ENCODE measurements around the gene TREM2. TPM values are rescaled to one million over a fixed set of nuclear protein-coding genes. Genes with fewer than 3 reads are reported as not detected.
"Not testable (repeated sequence)": the region's sequence is repeated elsewhere in the genome, so short reads cannot be mapped to it uniquely, and the experiment has no call there.

The TREM2 gene
- 0.59 TPM for total RNA-seq

DNA sequence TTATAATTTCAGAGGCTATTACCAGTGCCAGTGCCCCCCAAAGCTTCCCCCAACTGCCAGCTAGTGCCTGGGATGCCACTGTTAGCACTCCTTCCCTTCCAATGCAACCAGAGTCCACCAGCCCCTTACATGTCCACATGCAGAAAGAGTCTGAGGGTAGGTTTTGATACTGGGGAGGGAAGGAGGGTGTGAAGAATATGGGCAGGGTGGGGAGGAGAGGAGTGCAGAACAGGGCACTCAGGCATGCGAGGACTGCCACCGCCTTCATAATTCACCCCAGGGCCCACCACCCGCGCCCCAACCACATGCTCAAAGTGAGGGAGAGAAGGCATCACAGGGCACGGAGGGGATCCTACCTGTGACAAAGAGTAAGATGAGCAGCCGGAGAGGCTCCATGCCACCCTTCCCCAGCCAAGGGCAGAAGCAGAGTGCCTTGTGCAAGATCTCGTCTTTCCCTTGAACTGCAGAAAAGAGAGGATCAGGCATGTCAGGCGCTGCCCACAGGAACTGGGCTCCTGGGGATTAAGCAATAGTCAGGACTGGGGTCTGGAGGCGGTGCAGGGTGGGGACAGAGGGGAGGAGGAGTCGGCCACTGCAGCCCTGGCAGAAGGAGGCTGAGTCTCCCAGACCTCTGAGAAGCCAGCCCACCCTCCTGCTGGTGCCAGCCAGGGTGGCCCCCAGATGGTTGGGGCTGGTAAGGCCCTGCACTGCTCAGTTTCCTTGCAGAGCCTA lies at the start of gene TREM2:
Gene TREM2, minus strand, starts transcription at position 430 of the 732 bp plus-strand sequence. Its CDS starts 34 bp downstream, at position 396.
- no peak for DNase-seq

DNA sequence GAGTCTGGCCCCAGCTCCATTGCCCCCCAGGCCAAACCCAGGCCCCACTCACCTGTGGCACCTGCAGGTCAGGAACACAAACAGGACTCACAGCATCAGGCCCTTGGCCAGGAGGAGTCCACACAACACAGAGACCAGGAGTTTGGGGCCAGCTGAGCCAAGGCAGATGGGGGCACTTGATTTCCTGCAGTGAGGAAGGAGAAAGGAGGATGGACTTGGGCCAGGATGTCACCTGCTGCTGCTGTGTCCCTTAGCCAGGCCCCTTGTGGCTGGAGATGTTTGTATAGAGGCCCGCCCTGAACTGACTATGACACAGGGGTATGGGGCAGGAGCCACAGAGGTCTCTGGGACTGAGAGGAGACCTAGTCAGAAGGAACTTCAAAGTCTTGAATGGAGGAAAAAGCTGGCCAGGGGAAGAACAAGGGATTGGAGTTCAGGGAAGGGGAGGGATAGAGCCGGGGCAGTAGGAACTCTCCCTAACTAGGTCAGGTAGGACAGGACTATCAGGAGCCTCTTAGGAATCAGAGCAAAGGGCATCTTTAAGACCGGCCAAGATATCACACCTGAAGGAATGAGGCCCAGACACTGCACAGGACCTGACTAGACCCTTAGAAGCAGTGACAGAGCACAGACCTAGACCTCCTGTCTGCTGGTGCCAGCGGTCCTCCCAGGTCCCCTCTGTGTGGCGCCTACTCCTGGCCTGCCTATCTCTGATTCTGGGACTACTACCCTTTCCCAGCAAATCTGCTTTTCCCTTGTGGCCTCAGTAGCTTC lies 46.8 kb upstream of the TREM2 start:
- no peak for DNase-seq

- no peak for DNase-seq
These were observed 45.7 kb upstream of the TREM2 start for GRCh38 chr6:41208439-41209106.

GRCh38 chr6:41204156-41204555 lies 41.2 kb upstream of the TREM2 start:
- DNase-seq, result no peak

- no peak for DNase-seq
These were observed 38.9 kb upstream of the TREM2 start for GRCh38 chr6:41201764-41202173.

DNA sequence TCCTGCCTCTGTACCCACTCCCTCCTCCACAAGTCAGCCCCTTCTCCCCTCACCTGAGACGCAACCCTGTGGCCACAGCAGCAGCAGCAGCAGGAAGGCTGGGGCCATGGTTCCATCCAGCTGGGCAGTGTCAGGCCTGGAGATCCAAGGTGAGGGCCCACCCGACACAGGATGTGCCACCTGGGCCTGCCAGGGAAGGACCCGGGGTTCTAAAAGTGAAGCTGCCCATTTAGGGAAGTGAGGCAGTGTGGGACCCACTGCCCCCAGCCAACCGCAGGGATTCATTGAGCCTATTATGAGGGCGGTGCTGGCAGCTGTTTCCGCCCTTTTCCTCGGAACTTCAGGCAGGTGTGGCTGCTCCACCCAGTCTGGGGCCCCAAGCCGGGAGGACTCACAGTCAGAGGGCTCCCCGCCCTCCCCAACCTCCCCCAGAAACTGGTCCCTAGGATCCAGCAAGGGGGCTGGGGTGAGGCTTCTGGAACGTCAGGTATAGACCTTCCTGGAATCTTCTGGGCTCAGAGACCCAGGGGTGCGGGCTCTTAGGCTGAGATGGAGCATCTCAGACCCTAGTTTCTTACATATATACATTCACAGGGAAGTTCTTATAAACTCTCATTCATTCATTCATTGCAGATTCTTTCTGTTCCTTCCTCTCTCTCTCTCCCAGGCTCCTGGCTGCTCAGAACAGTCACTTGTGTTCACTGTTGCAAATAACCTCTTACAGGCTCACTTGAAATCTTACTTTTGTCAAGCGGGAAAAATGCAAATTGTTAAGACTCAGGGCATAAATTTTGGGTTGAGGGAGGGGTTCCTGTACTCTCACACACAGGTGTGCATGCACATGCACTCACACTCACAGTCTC lies 38.2 kb upstream of the TREM2 start, which contains the start of gene TREML2:
Gene TREML2, minus strand, starts transcription at position 249 of the 863 bp plus-strand sequence. Its CDS starts 141 bp downstream, at position 108.
- no peak for DNase-seq

DNA sequence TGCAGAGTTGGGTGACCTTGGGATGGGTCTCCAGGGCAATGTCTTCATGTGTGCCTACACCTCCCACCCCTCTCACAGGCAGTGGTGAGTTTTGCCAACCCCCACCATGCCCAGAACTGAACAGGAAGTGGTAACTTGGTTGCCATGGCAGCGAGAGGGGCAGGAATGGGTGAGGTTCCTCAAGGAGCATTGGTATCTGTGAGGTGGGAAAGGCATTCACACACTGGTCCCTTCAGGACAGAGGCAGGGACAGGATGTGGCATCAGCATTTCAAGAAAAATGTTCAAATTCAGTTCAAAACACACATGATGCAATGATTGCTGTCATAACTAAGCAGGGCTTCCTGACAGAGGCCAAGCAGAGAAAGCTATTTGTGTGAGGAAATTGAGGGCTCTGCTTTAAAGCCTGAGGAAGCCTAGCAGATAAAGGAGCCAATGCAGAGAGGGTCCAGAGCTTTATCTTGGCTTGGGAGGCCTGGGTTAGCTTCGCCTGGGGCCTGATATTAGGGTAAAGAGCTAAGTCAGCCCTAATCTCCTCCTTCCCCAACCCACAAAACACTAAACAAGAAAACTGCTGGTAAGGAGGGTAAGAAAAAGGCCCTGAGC lies 37.5 kb upstream of the TREM2 start:
- DNase-seq, result no peak

- DNase-seq, result no peak
These were observed 36.8 kb upstream of the TREM2 start for GRCh38 chr6:41199552-41200246.

GRCh38 chr6:41197234-41197633 lies 34.3 kb upstream of the TREM2 start:
- no peak for DNase-seq

DNA sequence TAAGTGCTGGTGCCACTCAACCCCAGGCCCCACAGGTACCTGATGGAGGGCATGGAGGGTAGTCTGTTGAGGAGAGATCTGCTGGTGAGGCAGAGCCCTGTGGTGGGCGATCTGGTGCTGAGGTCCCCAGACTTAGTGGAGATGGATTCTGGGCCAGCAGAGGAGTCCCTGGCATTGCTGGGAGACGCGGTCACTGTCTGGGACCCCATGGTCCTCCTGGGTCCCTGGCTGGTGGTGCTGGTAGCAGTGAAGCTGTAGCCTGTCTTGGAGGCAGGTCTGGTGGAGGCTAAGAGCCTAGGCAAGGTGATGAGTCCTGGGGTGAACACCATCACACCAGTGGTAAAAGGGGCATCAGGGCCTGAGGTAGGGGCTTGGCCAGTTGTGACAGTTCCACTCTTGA lies 31.5 kb upstream of the TREM2 start:
- DNase-seq, result no peak

DNA sequence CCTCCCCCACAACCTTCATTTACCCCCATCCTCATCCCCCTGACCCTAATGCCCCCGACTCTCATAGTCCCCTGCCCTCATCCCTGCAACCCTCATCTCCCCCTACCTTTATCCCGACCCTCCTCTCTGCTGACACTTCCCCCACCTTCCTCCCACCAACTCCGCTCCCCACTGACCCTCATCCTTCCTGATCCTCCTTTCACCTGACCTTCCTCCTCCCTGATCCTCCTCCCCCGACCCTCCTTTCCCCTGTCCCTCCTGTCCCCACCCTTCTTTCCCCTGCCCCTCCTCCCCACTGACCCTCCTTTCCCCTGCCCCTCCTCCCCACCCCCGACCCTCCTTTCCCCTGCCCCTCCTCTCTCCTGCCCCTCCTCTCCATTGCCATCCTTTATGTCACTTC lies 31.0 kb upstream of the TREM2 start:
- DNase-seq, result no peak

GRCh38 chr6:41193171-41193734 lies 30.3 kb upstream of the TREM2 start:
- DNase-seq, result no peak

DNA sequence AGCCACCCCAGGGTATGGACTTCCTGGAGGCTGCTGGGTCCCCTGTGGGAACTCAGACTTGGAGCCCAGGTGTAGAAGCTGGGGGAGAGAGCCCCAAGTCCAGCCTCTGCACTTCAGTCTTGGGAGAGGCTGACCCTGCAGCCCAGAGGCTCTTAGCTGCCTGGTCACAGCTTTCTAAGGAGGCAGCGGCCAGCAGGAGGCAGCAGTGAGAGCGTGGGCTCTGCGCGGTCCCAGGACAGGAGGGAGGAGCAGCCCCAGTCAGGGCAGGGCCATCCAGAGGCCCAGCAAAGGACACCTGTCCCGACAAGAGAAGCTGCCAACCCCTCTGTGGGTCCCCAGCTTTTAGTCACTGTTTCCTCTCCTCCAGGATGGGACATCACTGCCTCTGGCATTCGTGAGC lies 28.7 kb upstream of the TREM2 start:
- no peak for DNase-seq

DNA sequence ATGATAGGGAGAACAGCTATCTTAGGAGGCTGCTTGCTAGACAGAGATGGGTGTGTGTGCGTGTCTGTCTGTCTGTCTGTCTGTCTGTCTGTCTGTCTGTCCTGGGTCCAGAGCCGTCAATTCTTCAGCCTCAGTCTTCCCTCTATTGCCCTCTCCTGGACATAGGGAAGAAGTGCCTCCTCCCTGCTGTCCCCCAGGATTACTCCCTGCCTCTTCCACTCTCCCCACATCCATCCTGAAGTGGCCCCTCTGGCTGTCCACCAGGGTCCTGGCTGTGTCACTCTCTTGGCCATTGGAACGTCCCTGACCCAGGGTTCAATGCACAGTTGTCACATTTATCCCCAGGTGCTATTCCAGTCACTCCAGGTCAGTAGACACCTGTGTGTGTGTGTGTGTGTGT lies 27.9 kb upstream of the TREM2 start:
- no peak for DNase-seq

DNA sequence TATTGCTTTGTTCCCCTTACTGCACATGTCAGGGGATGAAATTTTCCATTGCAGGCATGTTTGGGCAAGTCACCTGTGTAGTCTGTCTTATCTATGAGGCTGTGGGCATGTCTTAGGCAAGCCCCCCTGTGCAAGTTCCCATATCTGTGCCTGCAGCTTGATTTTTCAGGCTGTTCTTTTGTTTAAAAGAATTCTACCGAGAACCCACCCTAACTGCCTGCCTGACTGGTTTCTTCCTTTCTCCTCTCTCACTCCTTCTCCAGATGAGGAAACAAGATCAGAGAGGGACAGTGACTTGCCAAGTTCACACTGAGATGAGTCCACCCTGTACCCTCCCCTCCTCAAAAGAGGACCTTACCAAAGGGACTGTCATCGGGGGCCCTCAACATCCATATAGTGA lies 27.1 kb upstream of the TREM2 start:
- DNase-seq, result no peak

- DNase-seq, result not testable (repeated sequence)
These were observed 26.1 kb upstream of the TREM2 start for GRCh38 chr6:41189046-41189445.

DNA sequence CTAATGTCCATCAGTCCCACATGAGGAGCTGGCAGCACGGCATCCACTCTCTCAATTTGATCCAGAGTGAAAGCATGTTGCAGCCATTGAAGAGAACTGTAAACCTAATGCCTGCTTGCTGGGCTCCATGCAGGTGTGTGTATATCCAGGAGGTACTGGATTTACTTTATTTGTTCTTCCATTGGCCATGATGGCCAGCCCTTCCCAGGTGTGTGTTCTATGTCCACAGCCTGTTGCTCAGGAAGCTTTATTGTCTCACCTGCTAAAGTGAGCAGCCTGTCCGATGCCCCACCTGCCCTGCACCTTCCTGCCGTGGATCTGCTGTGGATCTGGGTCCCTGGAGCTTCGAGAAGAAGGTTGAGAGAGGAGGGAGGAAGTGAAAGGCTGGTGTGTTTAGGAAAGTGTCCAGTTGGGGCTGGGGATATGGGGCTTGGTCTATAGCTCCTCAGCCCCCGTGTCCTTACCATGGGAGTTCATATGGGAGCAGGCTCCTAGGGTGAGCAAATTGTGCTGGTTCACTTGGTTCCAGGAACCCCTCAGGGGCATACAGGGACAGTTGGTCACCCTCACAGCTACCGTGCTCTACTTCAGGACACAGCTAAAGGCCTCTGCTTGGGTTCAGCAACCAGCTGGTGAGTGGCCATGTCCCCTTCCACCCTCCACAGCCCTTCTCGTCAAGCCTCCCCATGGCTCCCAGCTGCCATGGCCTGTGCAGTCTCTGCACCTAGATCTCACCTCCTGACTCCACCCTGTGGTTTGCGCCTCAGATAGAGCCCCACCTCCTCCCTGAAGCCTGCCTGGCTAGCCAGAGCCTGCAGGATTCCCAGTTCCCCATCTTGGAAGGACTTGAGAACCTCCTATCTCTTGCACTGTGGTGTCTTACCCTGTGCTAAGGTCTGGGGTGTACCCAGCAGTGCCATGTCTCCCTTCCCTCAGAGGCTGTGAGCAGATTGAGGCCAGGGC lies 25.3 kb upstream of the TREM2 start:
- DNase-seq, result no peak

GRCh38 chr6:41186031-41186562 lies 23.2 kb upstream of the TREM2 start:
- DNase-seq, result no peak

GRCh38 chr6:41184761-41185160 lies 21.8 kb upstream of the TREM2 start:
- no peak for DNase-seq
